CD4-positive, alpha-beta memory T cell (primary cell): ENCODE data around the gene CAPZB. TPM values are rescaled to one million over a fixed set of nuclear protein-coding genes. Genes with fewer than 3 reads are reported as not detected.

ENCODE experiments used
- CTCF ChIA-PET: fragments of 350-600 bp; sonication (Branson Sonifier 250); formaldehyde crosslinking; loops from one replicate; lab custom pipeline; 2021; ENCODE audit warnings: inconsistent platforms; ENCODE audit not compliant: partially characterized antibody; lab: Charles Lee
- POLR2A ChIA-PET: fragments of 350-600 bp; sonication (Branson Sonifier 250); formaldehyde crosslinking; loops from one replicate; lab custom pipeline; 2021; ENCODE audit not compliant: partially characterized antibody; lab: Charles Lee
- DNase-seq, 5 donors: peaks; one replicate each; pipeline versions ENCODE4 v3.0.0 to v3.0.0-alpha.2; 2020 to 2022; ENCODE audit warnings: mixed read lengths in 1 of 5
- H3K27ac ChIP-seq: one replicate; pipeline ENCODE4 v1.7.0; 2013; ENCODE audit warnings: low read depth, low read length
- H3K27me3 ChIP-seq: 2 replicates; pipeline ENCODE4 v1.7.0; 2013; ENCODE audit warnings: mild to moderate bottlenecking, low read length, moderate library complexity; ENCODE audit not compliant: insufficient read depth
- H3K36me3 ChIP-seq: 2 replicates; pipeline ENCODE4 v1.7.0; 2013; ENCODE audit warnings: mild to moderate bottlenecking, low read length, moderate library complexity; ENCODE audit not compliant: insufficient read depth
- H3K4me1 ChIP-seq: 2 replicates; pipeline ENCODE4 v1.7.0; 2013; ENCODE audit warnings: mild to moderate bottlenecking, low read length, moderate library complexity; ENCODE audit not compliant: insufficient read depth
- H3K4me3 ChIP-seq, 2 donors: one replicate each; pipeline ENCODE4 v1.7.0; 2013; ENCODE audit warnings: low read length in 2 of 2, mild to moderate bottlenecking in 1 of 2
- H3K9me3 ChIP-seq, 2 donors: one replicate each; pipeline ENCODE4 v1.7.0; 2013; ENCODE audit warnings: low read length in 2 of 2, control low read depth in 1 of 2; ENCODE audit not compliant: control insufficient read depth in 1 of 2
- H3K27ac Mint-ChIP-seq, 7 donors: one replicate each; pipeline ENCODE4 v1.8.0; 2020 to 2021; ENCODE audit warnings: mixed read lengths in 7 of 7, mild to moderate bottlenecking in 6 of 7, inconsistent platforms in 3 of 7, moderate library complexity in 3 of 7
- H3K27me3 Mint-ChIP-seq, 2 donors: one replicate each; pipeline ENCODE4 v1.8.0; 2020 to 2021; ENCODE audit warnings: mixed read lengths in 2 of 2
- H3K36me3 Mint-ChIP-seq, 2 donors: one replicate each; pipeline ENCODE4 v1.8.0; 2020 to 2021; ENCODE audit warnings: mixed read lengths in 2 of 2, inconsistent platforms in 1 of 2, mild to moderate bottlenecking in 1 of 2
- H3K4me1 Mint-ChIP-seq, 4 donors: one replicate each; pipeline ENCODE4 v1.8.0; 2020 to 2021; ENCODE audit warnings: mixed read lengths in 4 of 4, mild to moderate bottlenecking in 1 of 4
- H3K4me3 Mint-ChIP-seq, 8 donors: one replicate each; pipeline ENCODE4 v1.8.0; 2020 to 2021; ENCODE audit warnings: mixed read lengths in 8 of 8, mild to moderate bottlenecking in 7 of 8, moderate library complexity in 6 of 8, inconsistent platforms in 3 of 8
- H3K9me3 Mint-ChIP-seq, 8 donors: one replicate each; pipeline ENCODE4 v1.8.0; 2020 to 2021; ENCODE audit warnings: mixed read lengths in 8 of 8, mild to moderate bottlenecking in 5 of 8, inconsistent platforms in 3 of 8, moderate library complexity in 1 of 8
- intact Hi-C: fragments of 100-400 bp; cut with micrococcal nuclease; formaldehyde crosslinking; loops from one replicate; pipeline ENCODE4 v1.15.1; 2023
- polyA plus RNA-seq, 2 donors: library from polyadenylated mRNA; unstranded; fragments of 300-500 nt; fragmentation: Illumina TruSeq; gene quantifications; one replicate each; pipeline ENCODE4 v1.2.3, GENCODE V29; 2021
- total RNA-seq, 2 experiments: library from RNA; stranded (reverse); gene quantifications; one replicate each; pipeline ENCODE4 v1.2.3, GENCODE V29; 2021

The CAPZB gene
- total and polyA plus RNA-seq, 4 experiments from 2014 or later: 244 to 602 (median 346) TPM

DNA sequence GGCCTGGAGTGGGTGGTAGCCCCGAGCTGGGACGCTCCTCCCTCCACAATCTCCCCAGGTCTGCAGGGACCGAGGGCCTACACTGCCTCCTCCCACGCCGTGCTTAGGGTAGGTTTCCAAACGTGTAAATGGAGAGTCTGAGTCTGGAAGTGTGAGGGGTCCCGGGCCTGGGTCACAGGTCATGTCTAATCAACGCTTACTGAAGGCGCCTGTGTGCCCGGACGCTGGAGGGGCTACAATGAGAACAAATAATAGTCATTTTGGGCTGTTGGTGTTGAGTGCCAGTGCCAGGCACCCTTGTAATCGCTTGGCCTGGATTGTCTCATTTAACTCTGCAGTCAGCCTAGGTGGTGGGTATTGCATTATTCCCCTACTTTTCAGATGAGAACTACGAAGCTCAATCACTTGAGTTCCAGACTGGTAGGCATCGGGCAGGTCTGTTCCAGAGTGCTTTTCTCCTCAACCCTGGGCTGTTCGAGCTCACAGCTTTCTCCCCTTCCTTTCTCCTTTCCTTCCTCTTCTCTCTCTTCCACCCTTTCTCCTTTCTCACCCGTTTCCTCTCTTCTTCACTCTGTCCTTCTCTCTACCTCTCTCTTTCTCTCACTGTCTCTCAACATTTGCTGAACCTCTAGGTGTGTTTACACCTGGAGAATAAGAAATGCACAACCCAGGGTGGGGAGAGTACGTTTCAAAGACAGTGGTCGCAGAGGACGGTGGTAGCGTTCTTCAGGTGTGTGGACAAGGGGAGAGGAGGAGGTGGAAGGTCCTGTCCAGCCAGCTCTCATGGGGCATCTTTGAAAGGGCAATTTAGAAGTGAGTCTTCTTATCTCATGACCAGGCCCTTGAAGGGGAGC is 172.3 kb downstream of the CAPZB start:
- ChIA-PET POLR2A (interaction anchor here (1.1 to 1.2 kb wide), 2 partner anchors 62 to 78 kb away, joined by 3 to 4 read pairs; partner anchors contain the start of genes EMC1 and MRTO4), CTCF (interaction anchor here (1.0 to 1.5 kb wide), 4 partner anchors 8 to 349 kb away, joined by 3 to 6 read pairs (median 4); no protein-coding TSS in a partner anchor)
- H3K4me3 Mint-ChIP-seq: peak overlapping the region; percentile 74 to 88 (median 83)
- no peaks in the 10 kb centered on the region for H3K27me3 Mint-ChIP-seq
- H3K9me3 ChIP-seq: no peaks in the 10 kb centered on the region
- peak overlapping the region; percentile 70 for H3K27ac ChIP-seq
- H3K36me3 ChIP-seq: no peaks in the 10 kb centered on the region
- peaks cover 0 to 11% (median 0%) of the 10 kb centered on the region in 8 donors for H3K9me3 Mint-ChIP-seq
- H3K4me1 Mint-ChIP-seq: peaks cover 28 to 50% (median 37%) of the 10 kb centered on the region in 4 donors
- peaks cover 8 to 15% of the 10 kb centered on the region in 2 donors for H3K36me3 Mint-ChIP-seq
- H3K27me3 ChIP-seq: no peaks in the 10 kb centered on the region
- peak overlapping the region; percentile 60 to 91 (median 79) for H3K27ac Mint-ChIP-seq
- no peak for DNase-seq
- peaks cover 34% of the 10 kb centered on the region for H3K4me1 ChIP-seq
- intact Hi-C loops: loop anchor here (1.0 to 5.0 kb wide), 2 partner anchors 62 to 174 kb away; partner anchors contain the start of genes CAPZB, EMC1 and MRTO4
- H3K4me3 ChIP-seq: peak overlapping the region; percentile 7 to 91

DNA sequence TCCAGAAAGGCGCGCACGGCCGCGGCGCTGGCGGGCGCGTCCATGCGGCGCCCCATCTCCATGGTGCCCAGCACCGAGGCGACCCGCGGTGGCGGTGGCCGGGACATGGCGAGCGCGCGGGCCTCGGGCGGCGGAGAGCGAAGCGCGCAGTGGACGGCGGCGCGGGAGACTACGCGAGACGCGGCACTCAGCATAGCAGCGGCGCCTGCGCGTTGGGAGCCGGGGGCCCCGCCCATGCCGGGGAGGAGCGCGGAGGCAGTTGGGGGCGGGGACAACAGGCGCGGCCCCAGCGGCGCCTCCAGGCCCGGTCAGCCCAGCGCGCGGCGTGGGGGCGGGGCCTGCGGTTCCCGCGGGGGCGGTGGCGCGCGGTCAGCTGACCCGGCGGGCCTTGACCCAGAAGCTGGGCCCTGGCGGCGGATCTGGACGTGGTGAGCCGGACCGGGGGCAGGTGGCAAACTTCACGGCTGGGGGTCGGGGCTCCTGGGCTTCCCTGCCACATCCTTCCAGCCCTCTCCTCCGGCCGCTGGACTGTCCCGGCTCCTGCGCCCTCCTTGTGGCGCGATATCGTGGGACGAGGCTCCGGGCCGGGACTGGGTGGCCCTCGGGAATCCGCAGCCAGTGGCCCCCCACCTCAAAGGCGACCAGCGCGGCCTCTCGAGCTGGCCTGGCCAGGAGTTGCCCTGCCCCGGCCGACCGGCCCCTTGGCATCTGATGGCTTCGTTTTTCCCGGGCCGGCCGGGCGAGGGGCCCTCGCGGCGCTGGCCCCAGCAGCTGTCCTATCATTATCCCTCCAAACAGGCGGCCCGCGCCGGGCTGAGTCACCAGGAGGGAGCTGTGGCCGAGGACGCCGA is 173.2 kb downstream of the CAPZB start, which contains the start of the genes AKR7A2 and SLC66A1:
Gene AKR7A2 (minus strand): TSS at position 214 of the 851 bp plus-strand sequence. CDS start 20 bp downstream, at position 194.
Gene SLC66A1 (plus strand): TSS at position 396 of the 851 bp plus-strand sequence. CDS start 5,352 bp downstream, outside the sequence.
- Histone ChIP-seq H3K4me1 (peaks cover 34% of the 10 kb centered on the region), H3K36me3 (no peaks in the 10 kb centered on the region), H3K4me3 (peak within 1 kb of the TSS; percentile 49 to 91), H3K9me3 (no peaks in the 10 kb centered on the region), H3K27ac (peak within 1 kb of the TSS; percentile 70), H3K27me3 (no peaks in the 10 kb centered on the region)
- H3K36me3 Mint-ChIP-seq: peaks cover 11 to 19% of the 10 kb centered on the region in 2 donors
- H3K4me3 Mint-ChIP-seq: peak within 1 kb of the TSS; percentile 81 to 95 (median 90)
- H3K27me3 Mint-ChIP-seq: no peaks in the 10 kb centered on the region
- H3K27ac Mint-ChIP-seq: peak within 1 kb of the TSS; percentile 77 to 91 (median 87)
- H3K9me3 Mint-ChIP-seq: peaks cover 0 to 11% (median 0%) of the 10 kb centered on the region in 8 donors
- POLR2A ChIA-PET: interaction anchor here (0.7 to 1.2 kb wide), 3 partner anchors 18 to 79 kb away, joined by 3 to 4 read pairs (median 3); partner anchors contain the start of genes EMC1 and MRTO4
- peaks cover 28 to 55% (median 35%) of the 10 kb centered on the region in 4 donors for H3K4me1 Mint-ChIP-seq
- CTCF ChIA-PET: interaction anchor here (1.1 to 1.5 kb wide), 3 partner anchors 33 to 350 kb away, joined by 3 to 6 read pairs (median 4); no protein-coding TSS in a partner anchor
- peak; percentile 80 to 94 (median 89) for DNase-seq
- intact Hi-C loops: loop anchor here (1.0 to 5.0 kb wide), 2 partner anchors 61 to 175 kb away; partner anchors contain the start of genes CAPZB, EMC1 and MRTO4

DNA sequence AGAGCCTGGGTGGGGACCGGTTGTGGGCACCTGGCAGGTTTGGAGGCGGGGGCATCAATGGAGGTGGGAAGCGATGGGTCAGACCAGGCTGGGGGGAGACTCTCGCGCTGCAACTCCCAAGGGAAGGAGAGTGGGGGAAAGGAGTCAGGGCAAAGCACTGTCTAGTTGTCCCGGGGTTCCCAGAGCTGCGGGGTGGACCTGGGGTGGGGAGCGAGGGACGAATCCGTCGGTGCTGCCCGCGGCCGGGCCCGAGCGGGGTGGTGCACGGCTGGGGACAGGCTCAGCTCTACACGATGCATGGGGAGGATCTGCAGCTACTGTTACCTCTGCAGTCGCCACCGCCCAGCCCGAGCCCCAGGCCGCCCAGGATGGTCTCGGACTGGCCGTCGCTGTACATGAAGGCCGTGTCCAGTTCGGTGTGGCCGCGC is 173.8 kb downstream of the CAPZB start:
- H3K36me3 ChIP-seq: no peaks in the 10 kb centered on the region
- Mint-ChIP-seq H3K27ac (peak overlapping the region; percentile 14 to 91 (median 85)), H3K4me1 (peaks cover 28 to 54% (median 35%) of the 10 kb centered on the region in 4 donors), H3K36me3 (peaks cover 13 to 25% of the 10 kb centered on the region in 2 donors), H3K9me3 (peaks cover 0 to 11% (median 0%) of the 10 kb centered on the region in 8 donors), H3K4me3 (peak overlapping the region; percentile 81 to 95 (median 90)), H3K27me3 (no peaks in the 10 kb centered on the region)
- no peaks in the 10 kb centered on the region for H3K27me3 ChIP-seq
- intact Hi-C loops: loop anchor here (5.0 kb wide), 1 partner anchor 176 kb away; the partner anchor contains the start of gene CAPZB
- H3K27ac ChIP-seq: peak overlapping the region; percentile 70
- ChIA-PET CTCF (interaction anchor here (1.3 to 1.5 kb wide), 2 partner anchors 270 to 351 kb away, joined by 3 to 6 read pairs; no protein-coding TSS in a partner anchor), POLR2A (interaction anchor here (0.6 to 1.1 kb wide), 3 partner anchors 17 to 397 kb away, joined by 3 to 4 read pairs (median 3); no protein-coding TSS in a partner anchor)
- H3K9me3 ChIP-seq: no peaks in the 10 kb centered on the region
- peak overlapping the region; percentile 49 to 91 for H3K4me3 ChIP-seq
- DNase-seq: peak in 2 of 5 donors; percentile 29
- peaks cover 34% of the 10 kb centered on the region for H3K4me1 ChIP-seq

DNA sequence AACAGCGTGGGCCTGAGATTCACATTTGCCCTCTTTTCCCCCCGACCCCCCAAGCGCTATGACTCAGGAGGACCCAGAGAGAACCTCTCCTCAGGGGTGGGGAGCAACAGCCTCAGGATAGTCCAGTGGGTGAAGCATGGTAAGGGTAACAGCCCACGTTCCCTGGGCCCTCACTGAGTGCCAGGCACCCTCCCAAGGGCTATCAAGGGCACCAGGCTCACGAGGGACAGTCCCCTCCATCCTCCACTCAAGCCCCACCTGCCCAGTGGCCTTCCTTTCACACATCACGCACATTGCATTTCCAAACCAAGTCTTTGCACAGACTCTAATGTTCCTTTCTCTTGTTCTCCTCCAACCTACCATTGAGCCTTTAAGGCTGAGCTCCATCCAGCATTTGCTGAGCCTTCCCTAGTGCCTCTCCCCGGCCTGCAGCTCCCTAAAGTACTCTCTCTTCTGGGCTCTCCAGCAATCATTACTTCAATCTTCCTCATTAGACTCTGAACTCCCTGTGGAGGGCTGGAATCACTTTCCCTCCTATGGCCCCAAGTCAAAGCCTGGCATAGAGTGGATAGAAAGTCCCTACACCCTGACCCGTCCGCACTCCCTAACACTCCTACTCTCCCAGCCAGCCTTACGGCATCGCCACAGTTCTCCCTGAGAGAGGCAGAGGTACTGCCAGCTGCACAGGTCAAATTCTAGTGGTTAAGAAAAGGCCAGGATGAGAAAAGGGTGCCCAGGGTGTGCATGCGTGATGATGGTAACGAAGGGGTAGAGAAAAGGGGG is 174.4 kb downstream of the CAPZB start:
- ChIA-PET CTCF (interaction anchor here (0.6 to 1.0 kb wide), 3 partner anchors 271 to 396 kb away, joined by 3 to 4 read pairs (median 4); no protein-coding TSS in a partner anchor), POLR2A (interaction anchor here (0.6 kb wide), 1 partner anchor 397 kb away, joined by 4 read pairs; no protein-coding TSS in a partner anchor)
- Histone ChIP-seq H3K36me3 (peaks cover 5% of the 10 kb centered on the region), H3K4me1 (peaks cover 34% of the 10 kb centered on the region), H3K9me3 (no peaks in the 10 kb centered on the region), H3K4me3 (peak overlapping the region; percentile 49 to 91), H3K27me3 (no peaks in the 10 kb centered on the region), H3K27ac (peak overlapping the region; percentile 70)
- Mint-ChIP-seq H3K9me3 (peaks cover 0 to 9% (median 0%) of the 10 kb centered on the region in 8 donors), H3K27me3 (no peaks in the 10 kb centered on the region), H3K4me3 (peak overlapping the region; percentile 81 to 95 (median 90)), H3K36me3 (peaks cover 14 to 27% of the 10 kb centered on the region in 2 donors), H3K27ac (peak overlapping the region; percentile 14 to 91 (median 85)), H3K4me1 (peaks cover 28 to 48% (median 34%) of the 10 kb centered on the region in 4 donors)
- intact Hi-C loops: loop anchor here (5.0 kb wide), 1 partner anchor 176 kb away; the partner anchor contains the start of gene CAPZB
- no peak for DNase-seq

DNA sequence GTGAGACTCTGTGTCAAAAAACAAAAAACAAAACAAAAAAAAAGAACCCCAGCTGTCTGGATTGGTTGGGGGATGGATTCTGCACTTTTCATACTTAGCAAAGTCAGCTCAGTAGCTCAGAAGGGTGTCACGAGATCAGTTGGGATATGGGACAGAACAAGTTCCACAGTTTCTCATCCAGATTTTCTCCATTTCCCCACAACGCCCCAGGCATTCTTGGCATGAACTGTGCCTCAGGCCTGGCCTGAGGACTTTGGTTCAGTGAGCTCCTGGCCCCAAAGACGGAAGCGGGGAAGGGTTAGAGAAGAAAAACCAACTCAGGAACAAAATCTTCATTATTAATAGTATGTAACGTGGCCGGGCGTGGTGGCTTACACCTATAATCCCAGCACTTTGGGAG is 175.3 kb downstream of the CAPZB start:
- H3K9me3 ChIP-seq: no peaks in the 10 kb centered on the region
- no peak for DNase-seq
- intact Hi-C loops: loop anchor here (5.0 kb wide), 1 partner anchor 177 kb away; the partner anchor contains the start of gene CAPZB
- Mint-ChIP-seq H3K27me3 (no peaks in the 10 kb centered on the region), H3K27ac (no peak overlapping the region), H3K36me3 (peaks cover 22 to 33% of the 10 kb centered on the region in 2 donors), H3K4me3 (peak overlapping the region; percentile 38 to 95 (median 88)), H3K4me1 (peaks cover 26 to 45% (median 32%) of the 10 kb centered on the region in 4 donors), H3K9me3 (peaks cover 0 to 6% (median 0%) of the 10 kb centered on the region in 8 donors)
- peaks cover 29% of the 10 kb centered on the region for H3K4me1 ChIP-seq
- POLR2A ChIA-PET: interaction anchor here (0.6 kb wide), 1 partner anchor 407 kb away, joined by 3 read pairs; no protein-coding TSS in a partner anchor
- H3K27me3 ChIP-seq: no peaks in the 10 kb centered on the region
- H3K27ac ChIP-seq: no peak overlapping the region
- CTCF ChIA-PET: interaction anchor here (0.6 to 1.0 kb wide), 3 partner anchors 272 to 467 kb away, joined by 3 to 4 read pairs (median 3); no protein-coding TSS in a partner anchor
- peaks cover 11% of the 10 kb centered on the region for H3K36me3 ChIP-seq
- H3K4me3 ChIP-seq: no peak overlapping the region
